Common myeloid progenitor, CD34-positive (primary cell): ENCODE data around the gene EML2.

Experiments
- CTCF ChIA-PET: fragments of 350-600 bp; sonication (Branson Sonifier 250); formaldehyde crosslinking; loops from one replicate; lab custom pipeline; 2021; ENCODE audit warnings: antibody characterized with exemption; lab: Charles Lee
- POLR2A ChIA-PET: fragments of 350-600 bp; sonication (Branson Sonifier 250); formaldehyde crosslinking; loops from one replicate; lab custom pipeline; 2021; ENCODE audit warnings: antibody characterized with exemption; lab: Charles Lee
- DNase-seq, 3 donors: peaks; one replicate each; pipeline versions ENCODE4 v3.0.0 to v3.0.0-alpha.2; 2013
- H3K27ac ChIP-seq, 2 experiments: 1 replicate in 1 of 2; 2 replicates in 1 of 2; pipeline ENCODE4 v1.7.0; 2013; ENCODE audit warnings: inconsistent platforms in 2 of 2, low read length in 2 of 2, mild to moderate bottlenecking in 2 of 2, low read depth in 1 of 2, moderate library complexity in 1 of 2; ENCODE audit not compliant: severe bottlenecking in 2 of 2, insufficient read depth in 1 of 2, poor library complexity in 1 of 2
- H3K27me3 ChIP-seq, 5 experiments: replicated peaks in 2 of 5; 1 replicate in 3 of 5; 2 replicates in 2 of 5; pipeline versions ENCODE4 v1.6.1 to v1.7.0; 2013; ENCODE audit warnings: low read length in 4 of 5, mild to moderate bottlenecking in 2 of 5, moderate library complexity in 2 of 5, inconsistent platforms in 1 of 5; ENCODE audit not compliant: insufficient read depth in 5 of 5, control insufficient read depth in 4 of 5
- H3K36me3 ChIP-seq, 4 experiments: 1 replicate in 2 of 4; 2 replicates in 2 of 4; pipeline versions ENCODE4 v1.6.1 to v1.7.0; 2013; ENCODE audit warnings: low read length in 3 of 4, control low read depth in 1 of 4, mild to moderate bottlenecking in 1 of 4; ENCODE audit not compliant: control insufficient read depth in 4 of 4, insufficient read depth in 4 of 4
- H3K4me1 ChIP-seq, 4 experiments: 1 replicate in 3 of 4; 2 replicates in 1 of 4; pipeline versions ENCODE4 v1.6.1 to v1.7.1; 2013; ENCODE audit warnings: low read length in 3 of 4, mild to moderate bottlenecking in 3 of 4, control low read depth in 1 of 4, inconsistent platforms in 1 of 4, moderate library complexity in 1 of 4; ENCODE audit not compliant: control insufficient read depth in 4 of 4, insufficient read depth in 4 of 4; ENCODE audit errors: control extremely low read depth in 1 of 4
- H3K4me3 ChIP-seq, 7 experiments: 1 replicate in 4 of 7; 2 replicates in 3 of 7; pipeline versions ENCODE4 v1.5.1 to v1.7.0; 2013; ENCODE audit warnings: mild to moderate bottlenecking in 7 of 7, low read length in 6 of 7, moderate library complexity in 6 of 7, inconsistent platforms in 2 of 7, low read depth in 2 of 7, control low read depth in 1 of 7; ENCODE audit not compliant: insufficient read depth in 4 of 7, control insufficient read depth in 1 of 7; ENCODE audit errors: extremely low read depth in 1 of 7
- H3K9me3 ChIP-seq, 5 experiments: 1 replicate in 4 of 5; 2 replicates in 1 of 5; pipeline versions ENCODE4 v1.6.1 to v1.7.1; 2013; ENCODE audit warnings: low read length in 4 of 5, mild to moderate bottlenecking in 2 of 5, inconsistent platforms in 1 of 5, low read depth in 1 of 5, moderate library complexity in 1 of 5; ENCODE audit not compliant: control insufficient read depth in 4 of 5, insufficient read depth in 2 of 5; ENCODE audit errors: control extremely low read depth in 1 of 5
- whole genome bisulfite sequencing: methylation state at CpG from one replicate; pipeline ENCODE4 v1.1.5; 2013; ENCODE audit not compliant: insufficient coverage; 5-methylcytosine and 5-hydroxymethylcytosine counted together

Gene EML2

GRCh38 chr19:45585158-45585577, 54.0 kb downstream of the EML2 start:
- H3K27me3 ChIP-seq = peaks cover 0 to 4% (median 0%) of the 10 kb centered on the region in 5 experiments
- no peak for DNase-seq
- H3K36me3 ChIP-seq = peaks cover 0 to 3% (median 1%) of the 10 kb centered on the region in 4 experiments
- H3K4me3 ChIP-seq = peak overlapping the region; percentile 68 to 99 (median 92)
- no peaks in the 10 kb centered on the region for H3K9me3 ChIP-seq
- POLR2A ChIA-PET = interaction anchor here (1.0 kb wide), 1 partner anchor 70 kb away, joined by 3 read pairs; no protein-coding TSS in a partner anchor
- H3K27ac ChIP-seq = peak overlapping the region; percentile 92 to 96
- 13% methylated on average over 6 of the region's 7 CpGs for WGBS
- H3K4me1 ChIP-seq = peaks cover 0 to 12% (median 11%) of the 10 kb centered on the region in 4 experiments
- CTCF ChIA-PET = interaction anchor here (0.7 to 2.3 kb wide), 4 partner anchors 10 to 100 kb away, joined by 3 to 12 read pairs (median 4); no protein-coding TSS in a partner anchor

GRCh38 chr19:45584332-45585157, 54.7 kb downstream of the EML2 start, which contains the start of gene OPA3:
TSS of gene OPA3 (minus strand) at chr19:45584802. CDS start at chr19:45584764, 38 bp downstream.
- Histone ChIP-seq H3K4me1 (peaks cover 0 to 12% (median 11%) of the 10 kb centered on the region in 4 experiments), H3K27ac (peak within 1 kb of the TSS; percentile 92 to 96), H3K27me3 (no peaks in the 10 kb centered on the region), H3K4me3 (peak within 1 kb of the TSS; percentile 68 to 99 (median 92)), H3K9me3 (no peaks in the 10 kb centered on the region), H3K36me3 (peaks cover 0 to 3% (median 1%) of the 10 kb centered on the region in 4 experiments)
- DNase-seq = peak; percentile 100
- POLR2A ChIA-PET = interaction anchor here (0.6 to 1.0 kb wide), 3 partner anchors 58 to 655 kb away, joined by 3 to 5 read pairs (median 4); no protein-coding TSS in a partner anchor
- under 1% methylated on average over 49 of the region's 63 CpGs for WGBS
- CTCF ChIA-PET = interaction anchor here (0.7 to 2.3 kb wide), 6 partner anchors 11 to 99 kb away, joined by 3 to 12 read pairs (median 4); no protein-coding TSS in a partner anchor

- 95% methylated on average over 3 of the region's 7 CpGs for WGBS
- peaks cover 0 to 3% (median 1%) of the 10 kb centered on the region in 4 experiments for H3K36me3 ChIP-seq
- no peaks in the 10 kb centered on the region for H3K27me3 ChIP-seq
- no peak overlapping the region for H3K27ac ChIP-seq
- POLR2A ChIA-PET = no interaction called here
- CTCF ChIA-PET = no interaction called here
- no peak overlapping the region for H3K4me3 ChIP-seq
- no peaks in the 10 kb centered on the region for H3K9me3 ChIP-seq
- no peak for DNase-seq
- peaks cover 0 to 12% (median 11%) of the 10 kb centered on the region in 4 experiments for H3K4me1 ChIP-seq
These were observed 57.6 kb downstream of the EML2 start for GRCh38 chr19:45581576-45581975.

- peaks cover 0 to 3% (median 1%) of the 10 kb centered on the region in 4 experiments for H3K36me3 ChIP-seq
- peaks cover 0 to 5% (median 4%) of the 10 kb centered on the region in 4 experiments for H3K4me1 ChIP-seq
- H3K27ac ChIP-seq = no peak overlapping the region
- DNase-seq = no peak
- H3K4me3 ChIP-seq = no peak overlapping the region
- ChIA-PET CTCF (no interaction called here), POLR2A (no interaction called here)
- 98% methylated on average over 5 of the region's 5 CpGs for WGBS
- no peaks in the 10 kb centered on the region for H3K27me3 ChIP-seq
- no peaks in the 10 kb centered on the region for H3K9me3 ChIP-seq
These were observed 60.3 kb downstream of the EML2 start for GRCh38 chr19:45578861-45579260.

- Histone ChIP-seq H3K27ac (no peak overlapping the region), H3K4me3 (no peak overlapping the region), H3K36me3 (peaks cover 0 to 3% (median 1%) of the 10 kb centered on the region in 4 experiments), H3K27me3 (no peaks in the 10 kb centered on the region), H3K4me1 (no peaks in the 10 kb centered on the region), H3K9me3 (no peaks in the 10 kb centered on the region)
- CTCF ChIA-PET = interaction anchor here (0.5 kb wide), 1 partner anchor 150 kb away, joined by 3 read pairs; no protein-coding TSS in a partner anchor
- DNase-seq = no peak
- WGBS = 82% methylated on average over 10 of the region's 11 CpGs
- POLR2A ChIA-PET = no interaction called here
These were observed 61.9 kb downstream of the EML2 start for GRCh38 chr19:45577111-45577905.

GRCh38 chr19:45576682-45577081, 62.5 kb downstream of the EML2 start:
- no peak overlapping the region for H3K4me3 ChIP-seq
- no peaks in the 10 kb centered on the region for H3K9me3 ChIP-seq
- DNase-seq = no peak
- peaks cover 0 to 2% (median 1%) of the 10 kb centered on the region in 4 experiments for H3K36me3 ChIP-seq
- CTCF ChIA-PET = no interaction called here
- H3K27me3 ChIP-seq = no peaks in the 10 kb centered on the region
- H3K4me1 ChIP-seq = no peaks in the 10 kb centered on the region
- 61% methylated on average over 2 of the region's 3 CpGs for WGBS
- no peak overlapping the region for H3K27ac ChIP-seq
- POLR2A ChIA-PET = no interaction called here
